ENCODE measurements around the gene ZNF570.

DNA sequence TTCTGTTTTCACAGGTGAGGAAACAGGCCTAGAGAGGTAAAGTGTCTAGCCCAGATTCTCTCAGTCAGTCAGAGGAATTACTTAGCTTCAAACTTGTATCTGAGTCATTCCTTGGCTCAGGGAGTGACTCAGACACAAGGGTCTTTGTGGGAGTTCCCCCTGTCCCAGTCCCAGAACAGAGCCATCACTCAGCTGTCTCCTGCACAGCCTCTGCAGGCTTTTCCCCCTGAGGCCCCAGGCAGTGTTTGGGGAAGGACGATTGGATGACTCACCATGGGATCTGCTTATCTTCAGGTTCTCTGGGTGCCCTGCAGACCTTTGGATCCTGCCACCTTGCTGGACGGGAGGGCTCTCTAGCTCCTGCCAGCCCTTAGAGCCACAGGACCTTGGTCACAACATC is 50.7 kb downstream of the ZNF570 start:
- TF ChIP-seq POLR2A (IDR thresholded peaks at IDR 0.05; ENCODE audit: low read depth, low read length) = no peak
- no peak for TF ChIP-seq POLR2AphosphoS5 (IDR thresholded peaks at IDR 0.05; ENCODE audit: low read depth, low read length)
- no peak for TF ChIP-seq POU2F2 (IDR thresholded peaks at IDR 0.05; ENCODE audit: low read depth, low read length)
